Measurements from ENCODE around the gene QSOX1.

The QSOX1 gene

GRCh38 chr1:180219776-180220175, 65.1 kb downstream of the QSOX1 start:
- Histone ChIP-seq H3K9ac (ENCODE audit: low read length) (no peak overlapping the region), H3K4me1 (ENCODE audit: control insufficient read depth, insufficient read depth, low read length) (no peaks in the 10 kb centered on the region), H3K36me3 (ENCODE audit: control insufficient read depth, insufficient read depth, low read length, severe bottlenecking) (no peaks in the 10 kb centered on the region), H3K27me3 (replicated peaks; ENCODE audit: control insufficient read depth, insufficient read depth, low read length) (peaks cover 39% of the 10 kb centered on the region), H3K4me3 (ENCODE audit: low read length) (no peak overlapping the region), H3K9me3 (ENCODE audit: control insufficient read depth, low read length) (no peaks in the 10 kb centered on the region)
- DNase-seq (ENCODE audit: low read depth), result no peak

- Histone ChIP-seq H3K4me3 (ENCODE audit: low read length) (no peak overlapping the region), H3K4me1 (ENCODE audit: control insufficient read depth, insufficient read depth, low read length) (no peaks in the 10 kb centered on the region), H3K36me3 (ENCODE audit: control insufficient read depth, insufficient read depth, low read length, severe bottlenecking) (no peaks in the 10 kb centered on the region), H3K9me3 (ENCODE audit: control insufficient read depth, low read length) (no peaks in the 10 kb centered on the region), H3K27me3 (replicated peaks; ENCODE audit: control insufficient read depth, insufficient read depth, low read length) (peaks cover 54% of the 10 kb centered on the region), H3K9ac (ENCODE audit: low read length) (no peak overlapping the region)
- no peak for DNase-seq (ENCODE audit: low read depth)
These were observed 66.8 kb downstream of the QSOX1 start for GRCh38 chr1:180221462-180221861.

- H3K9me3 ChIP-seq (ENCODE audit: control insufficient read depth, low read length), result peaks cover 3% of the 10 kb centered on the region
- no peak for DNase-seq (ENCODE audit: low read depth)
- no peak overlapping the region for H3K9ac ChIP-seq (ENCODE audit: low read length)
- peaks cover 67% of the 10 kb centered on the region for H3K27me3 ChIP-seq (replicated peaks; ENCODE audit: control insufficient read depth, insufficient read depth, low read length)
- peaks cover 3% of the 10 kb centered on the region for H3K4me1 ChIP-seq (ENCODE audit: control insufficient read depth, insufficient read depth, low read length)
- no peak overlapping the region for H3K4me3 ChIP-seq (ENCODE audit: low read length)
- H3K36me3 ChIP-seq (ENCODE audit: control insufficient read depth, insufficient read depth, low read length, severe bottlenecking), result no peaks in the 10 kb centered on the region
These were observed 70.2 kb downstream of the QSOX1 start for GRCh38 chr1:180224902-180225301.

- no peak overlapping the region for H3K4me3 ChIP-seq (ENCODE audit: low read length)
- no peaks in the 10 kb centered on the region for H3K36me3 ChIP-seq (ENCODE audit: control insufficient read depth, insufficient read depth, low read length, severe bottlenecking)
- H3K4me1 ChIP-seq (ENCODE audit: control insufficient read depth, insufficient read depth, low read length), result peaks cover 4% of the 10 kb centered on the region
- DNase-seq (ENCODE audit: low read depth), result no peak
- peaks cover 3% of the 10 kb centered on the region for H3K9me3 ChIP-seq (ENCODE audit: control insufficient read depth, low read length)
- peaks cover 63% of the 10 kb centered on the region for H3K27me3 ChIP-seq (replicated peaks; ENCODE audit: control insufficient read depth, insufficient read depth, low read length)
- no peak overlapping the region for H3K9ac ChIP-seq (ENCODE audit: low read length)
These were observed 70.7 kb downstream of the QSOX1 start for GRCh38 chr1:180225403-180225802.

GRCh38 chr1:180227861-180228647, 73.4 kb downstream of the QSOX1 start:
- Histone ChIP-seq H3K4me3 (ENCODE audit: low read length) (no peak overlapping the region), H3K9me3 (ENCODE audit: control insufficient read depth, low read length) (peaks cover 3% of the 10 kb centered on the region), H3K4me1 (ENCODE audit: control insufficient read depth, insufficient read depth, low read length) (peaks cover 12% of the 10 kb centered on the region), H3K9ac (ENCODE audit: low read length) (no peak overlapping the region), H3K36me3 (ENCODE audit: control insufficient read depth, insufficient read depth, low read length, severe bottlenecking) (no peaks in the 10 kb centered on the region), H3K27me3 (replicated peaks; ENCODE audit: control insufficient read depth, insufficient read depth, low read length) (peaks cover 69% of the 10 kb centered on the region)
- DNase-seq (ENCODE audit: low read depth), result peak; percentile 24

- H3K9me3 ChIP-seq (ENCODE audit: control insufficient read depth, low read length), result peaks cover 3% of the 10 kb centered on the region
- H3K4me1 ChIP-seq (ENCODE audit: control insufficient read depth, insufficient read depth, low read length), result peaks cover 12% of the 10 kb centered on the region
- DNase-seq (ENCODE audit: low read depth), result no peak
These were observed 74.2 kb downstream of the QSOX1 start for GRCh38 chr1:180228648-180229482.

GRCh38 chr1:180229483-180230415, 75.1 kb downstream of the QSOX1 start, which contains the start of gene LHX4:
LHX4 (plus strand) TSS chr1:180230264; CDS start chr1:180230530, 266 bp downstream.
- DNase-seq (ENCODE audit: low read depth), result peak; percentile 49

More at GRCh38 chr1:180228648-180229482, 74.2 kb downstream of the QSOX1 start:
- H3K36me3 ChIP-seq (ENCODE audit: control insufficient read depth, insufficient read depth, low read length, severe bottlenecking), result no peaks in the 10 kb centered on the region
- H3K4me3 ChIP-seq (ENCODE audit: low read length), result peak overlapping the region; percentile 78
- peaks cover 70% of the 10 kb centered on the region for H3K27me3 ChIP-seq (replicated peaks; ENCODE audit: control insufficient read depth, insufficient read depth, low read length)
- no peak overlapping the region for H3K9ac ChIP-seq (ENCODE audit: low read length)

GRCh38 chr1:180230416-180230790, 75.7 kb downstream of the QSOX1 start:
- no peak overlapping the region for H3K9ac ChIP-seq (ENCODE audit: low read length)
- H3K4me3 ChIP-seq (ENCODE audit: low read length), result peak overlapping the region; percentile 76
- no peaks in the 10 kb centered on the region for H3K36me3 ChIP-seq (ENCODE audit: control insufficient read depth, insufficient read depth, low read length, severe bottlenecking)
- H3K27me3 ChIP-seq (replicated peaks; ENCODE audit: control insufficient read depth, insufficient read depth, low read length), result peaks cover 70% of the 10 kb centered on the region
- H3K4me1 ChIP-seq (ENCODE audit: control insufficient read depth, insufficient read depth, low read length), result peaks cover 14% of the 10 kb centered on the region
- H3K9me3 ChIP-seq (ENCODE audit: control insufficient read depth, low read length), result peaks cover 3% of the 10 kb centered on the region
- no peak for DNase-seq (ENCODE audit: low read depth)

More at GRCh38 chr1:180229483-180230415, 75.1 kb downstream of the QSOX1 start, which contains the start of gene LHX4:
- peaks cover 3% of the 10 kb centered on the region for H3K9me3 ChIP-seq (ENCODE audit: control insufficient read depth, low read length)
- no peaks in the 10 kb centered on the region for H3K36me3 ChIP-seq (ENCODE audit: control insufficient read depth, insufficient read depth, low read length, severe bottlenecking)
- peak within 1 kb of the TSS; percentile 78 for H3K4me3 ChIP-seq (ENCODE audit: low read length)
- peaks cover 14% of the 10 kb centered on the region for H3K4me1 ChIP-seq (ENCODE audit: control insufficient read depth, insufficient read depth, low read length)
- H3K27me3 ChIP-seq (replicated peaks; ENCODE audit: control insufficient read depth, insufficient read depth, low read length), result peaks cover 70% of the 10 kb centered on the region
- H3K9ac ChIP-seq (ENCODE audit: low read length), result no peak within 1 kb of the TSS

GRCh38 chr1:180230791-180231505, 76.3 kb downstream of the QSOX1 start:
- peak overlapping the region; percentile 76 for H3K4me3 ChIP-seq (ENCODE audit: low read length)
- DNase-seq (ENCODE audit: low read depth), result peak; percentile 71
- H3K9ac ChIP-seq (ENCODE audit: low read length), result no peak overlapping the region
- no peaks in the 10 kb centered on the region for H3K36me3 ChIP-seq (ENCODE audit: control insufficient read depth, insufficient read depth, low read length, severe bottlenecking)
- H3K9me3 ChIP-seq (ENCODE audit: control insufficient read depth, low read length), result peaks cover 3% of the 10 kb centered on the region
- H3K27me3 ChIP-seq (replicated peaks; ENCODE audit: control insufficient read depth, insufficient read depth, low read length), result peaks cover 70% of the 10 kb centered on the region
- H3K4me1 ChIP-seq (ENCODE audit: control insufficient read depth, insufficient read depth, low read length), result peaks cover 14% of the 10 kb centered on the region

- H3K4me3 ChIP-seq (ENCODE audit: low read length), result peak overlapping the region; percentile 76
- H3K36me3 ChIP-seq (ENCODE audit: control insufficient read depth, insufficient read depth, low read length, severe bottlenecking), result no peaks in the 10 kb centered on the region
- peaks cover 5% of the 10 kb centered on the region for H3K9me3 ChIP-seq (ENCODE audit: control insufficient read depth, low read length)
- no peak overlapping the region for H3K9ac ChIP-seq (ENCODE audit: low read length)
- peaks cover 70% of the 10 kb centered on the region for H3K27me3 ChIP-seq (replicated peaks; ENCODE audit: control insufficient read depth, insufficient read depth, low read length)
- no peak for DNase-seq (ENCODE audit: low read depth)
- peaks cover 14% of the 10 kb centered on the region for H3K4me1 ChIP-seq (ENCODE audit: control insufficient read depth, insufficient read depth, low read length)
These were observed 76.8 kb downstream of the QSOX1 start for GRCh38 chr1:180231506-180231921.
